ENCODE measurements around the gene FZD10.

FZD10 gene

GRCh38 chr12:130192642-130193345, 30.5 kb downstream of the FZD10 start:
- Histone ChIP-seq H3K4me3 (ENCODE audit: low read depth, low read length) (no peak overlapping the region), H3K9me3 (ENCODE audit: control insufficient read depth, low read length) (no peaks in the 10 kb centered on the region), H3K36me3 (ENCODE audit: control insufficient read depth, insufficient read depth, low read length) (no peaks in the 10 kb centered on the region), H3K79me2 (no peaks in the 10 kb centered on the region), H2AFZ (no peak overlapping the region), H3K9ac (no peak overlapping the region), H3K4me1 (no peaks in the 10 kb centered on the region), H3K27ac (no peak overlapping the region), H3K27me3 (ENCODE audit: control insufficient read depth, insufficient read depth, low read length) (peaks cover 5% of the 10 kb centered on the region), H3K4me2 (ENCODE audit: low read length) (no peak overlapping the region)
- TF ChIP-seq, protein P1, sequence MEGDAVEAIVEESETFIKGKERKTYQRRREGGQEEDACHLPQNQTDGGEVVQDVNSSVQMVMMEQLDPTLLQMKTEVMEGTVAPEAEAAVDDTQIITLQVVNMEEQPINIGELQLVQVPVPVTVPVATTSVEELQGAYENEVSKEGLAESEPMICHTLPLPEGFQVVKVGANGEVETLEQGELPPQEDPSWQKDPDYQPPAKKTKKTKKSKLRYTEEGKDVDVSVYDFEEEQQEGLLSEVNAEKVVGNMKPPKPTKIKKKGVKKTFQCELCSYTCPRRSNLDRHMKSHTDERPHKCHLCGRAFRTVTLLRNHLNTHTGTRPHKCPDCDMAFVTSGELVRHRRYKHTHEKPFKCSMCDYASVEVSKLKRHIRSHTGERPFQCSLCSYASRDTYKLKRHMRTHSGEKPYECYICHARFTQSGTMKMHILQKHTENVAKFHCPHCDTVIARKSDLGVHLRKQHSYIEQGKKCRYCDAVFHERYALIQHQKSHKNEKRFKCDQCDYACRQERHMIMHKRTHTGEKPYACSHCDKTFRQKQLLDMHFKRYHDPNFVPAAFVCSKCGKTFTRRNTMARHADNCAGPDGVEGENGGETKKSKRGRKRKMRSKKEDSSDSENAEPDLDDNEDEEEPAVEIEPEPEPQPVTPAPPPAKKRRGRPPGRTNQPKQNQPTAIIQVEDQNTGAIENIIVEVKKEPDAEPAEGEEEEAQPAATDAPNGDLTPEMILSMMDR (IDR thresholded peaks at IDR 0.05): no peak

- no peaks in the 10 kb centered on the region for H3K4me1 ChIP-seq
- H2AFZ ChIP-seq: no peak overlapping the region
- H3K4me2 ChIP-seq (ENCODE audit: low read length): no peak overlapping the region
- H3K36me3 ChIP-seq (ENCODE audit: control insufficient read depth, insufficient read depth, low read length): no peaks in the 10 kb centered on the region
- no peak overlapping the region for H3K27ac ChIP-seq
- H3K9me3 ChIP-seq (ENCODE audit: control insufficient read depth, low read length): no peaks in the 10 kb centered on the region
- peaks cover 5% of the 10 kb centered on the region for H3K27me3 ChIP-seq (ENCODE audit: control insufficient read depth, insufficient read depth, low read length)
- TF ChIP-seq, protein P1 (IDR thresholded peaks at IDR 0.05): no peak
- H3K4me3 ChIP-seq (ENCODE audit: low read depth, low read length): no peak overlapping the region
- H3K9ac ChIP-seq: no peak overlapping the region
- no peaks in the 10 kb centered on the region for H3K79me2 ChIP-seq
These were observed 31.9 kb downstream of the FZD10 start for GRCh38 chr12:130194154-130194553.

DNA sequence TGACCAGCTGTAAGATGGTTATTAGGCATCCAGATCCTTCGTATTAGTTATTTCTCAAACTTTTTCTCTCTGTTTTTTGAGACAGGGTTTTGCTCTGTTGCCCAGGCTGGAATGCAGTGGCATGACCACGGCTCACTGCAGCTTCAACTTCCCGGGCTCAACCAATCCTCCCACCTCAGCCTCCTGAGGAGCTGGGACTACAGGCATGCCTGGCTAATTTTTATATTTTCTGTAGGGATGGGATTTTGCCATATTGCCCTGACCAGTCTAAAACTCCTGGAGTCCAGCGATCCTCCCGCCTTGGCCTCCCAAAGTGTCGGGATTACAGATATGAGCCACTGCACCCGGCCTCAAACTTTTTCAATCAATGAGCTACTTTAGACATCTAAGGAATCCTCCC, 33.1 kb downstream of the FZD10 start:
- Histone ChIP-seq H3K4me3 (ENCODE audit: low read depth, low read length) (no peak overlapping the region), H3K27ac (no peak overlapping the region), H3K4me1 (no peaks in the 10 kb centered on the region), H3K9ac (no peak overlapping the region), H3K79me2 (no peaks in the 10 kb centered on the region), H3K4me2 (ENCODE audit: low read length) (no peak overlapping the region), H2AFZ (no peak overlapping the region), H3K27me3 (ENCODE audit: control insufficient read depth, insufficient read depth, low read length) (peaks cover 5% of the 10 kb centered on the region), H3K36me3 (ENCODE audit: control insufficient read depth, insufficient read depth, low read length) (no peaks in the 10 kb centered on the region), H3K9me3 (ENCODE audit: control insufficient read depth, low read length) (no peaks in the 10 kb centered on the region)
- TF ChIP-seq, protein P1 (IDR thresholded peaks at IDR 0.05): no peak

DNA sequence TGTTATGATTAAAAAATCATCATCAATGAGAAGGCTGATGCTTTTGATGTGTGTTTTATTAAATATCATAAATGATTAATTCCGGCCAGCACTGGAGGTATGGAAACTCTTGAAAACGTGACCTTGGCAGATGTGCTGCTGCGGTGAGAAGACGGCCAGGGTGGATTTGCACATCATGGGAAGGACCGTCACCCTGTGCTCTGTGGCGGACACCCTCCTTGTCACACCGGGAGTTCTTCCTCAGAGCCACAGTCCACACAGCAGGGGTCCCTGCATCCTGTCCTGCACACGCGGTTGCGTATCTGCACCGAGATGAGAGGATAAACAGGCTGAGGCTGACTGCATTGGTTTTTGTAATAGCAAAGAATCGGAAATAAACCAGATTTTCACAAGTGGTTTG, 33.5 kb downstream of the FZD10 start:
- H3K79me2 ChIP-seq: no peaks in the 10 kb centered on the region
- H3K9me3 ChIP-seq (ENCODE audit: control insufficient read depth, low read length): no peaks in the 10 kb centered on the region
- no peak overlapping the region for H3K4me2 ChIP-seq (ENCODE audit: low read length)
- TF ChIP-seq, protein P1 (IDR thresholded peaks at IDR 0.05): no peak
- no peaks in the 10 kb centered on the region for H3K36me3 ChIP-seq (ENCODE audit: control insufficient read depth, insufficient read depth, low read length)
- no peak overlapping the region for H3K27ac ChIP-seq
- H3K4me3 ChIP-seq (ENCODE audit: low read depth, low read length): no peak overlapping the region
- no peaks in the 10 kb centered on the region for H3K4me1 ChIP-seq
- no peak overlapping the region for H3K9ac ChIP-seq
- H2AFZ ChIP-seq: no peak overlapping the region
- peaks cover 5% of the 10 kb centered on the region for H3K27me3 ChIP-seq (ENCODE audit: control insufficient read depth, insufficient read depth, low read length)

DNA sequence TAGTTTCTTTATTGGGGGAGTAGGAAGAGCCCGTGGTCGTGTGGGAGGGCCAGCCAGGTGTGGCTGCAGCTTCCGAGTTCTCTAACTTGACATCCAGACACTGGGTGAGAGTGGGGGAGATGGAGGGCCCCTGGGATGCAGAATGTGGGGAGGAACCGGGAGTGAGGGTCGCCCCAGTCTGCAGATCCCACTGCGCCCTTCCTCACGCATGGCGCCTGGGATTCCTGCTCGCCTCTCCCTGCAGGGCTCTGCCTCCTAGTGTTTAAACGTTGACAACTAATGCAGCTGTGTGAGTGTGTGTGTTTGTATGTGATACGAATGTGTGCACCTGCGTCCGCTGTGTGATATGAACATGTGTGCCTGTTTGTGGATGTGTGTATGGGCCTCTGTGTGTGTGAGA, 34.6 kb downstream of the FZD10 start:
- H3K4me3 ChIP-seq (ENCODE audit: low read depth, low read length): no peak overlapping the region
- no peaks in the 10 kb centered on the region for H3K9me3 ChIP-seq (ENCODE audit: control insufficient read depth, low read length)
- no peak overlapping the region for H3K27ac ChIP-seq
- no peak overlapping the region for H3K9ac ChIP-seq
- TF ChIP-seq, protein P1 (IDR thresholded peaks at IDR 0.05): no peak
- no peaks in the 10 kb centered on the region for H3K4me1 ChIP-seq
- H3K27me3 ChIP-seq (ENCODE audit: control insufficient read depth, insufficient read depth, low read length): peaks cover 5% of the 10 kb centered on the region
- H3K4me2 ChIP-seq (ENCODE audit: low read length): no peak overlapping the region
- no peak overlapping the region for H2AFZ ChIP-seq
- no peaks in the 10 kb centered on the region for H3K36me3 ChIP-seq (ENCODE audit: control insufficient read depth, insufficient read depth, low read length)
- H3K79me2 ChIP-seq: no peaks in the 10 kb centered on the region

Measured in parathyroid adenoma (tissue), 2 donors.